AG09319 (cell line): Measurements from ENCODE around the gene APEX2.

Experiments used
- DNase-seq: peaks from one replicate; pipeline ENCODE4 v3.0.0-alpha.2; 2010; ENCODE audit warnings: low read depth; ENCODE audit errors: extremely low read depth
- TF ChIP-seq, protein P1 (sequence below): IDR thresholded peaks from 2 replicates; pipeline ENCODE4 v1.5.1; 2011; ENCODE audit warnings: low read depth, mild to moderate bottlenecking, inconsistent platforms, low read length, moderate library complexity

Gene APEX2

DNA sequence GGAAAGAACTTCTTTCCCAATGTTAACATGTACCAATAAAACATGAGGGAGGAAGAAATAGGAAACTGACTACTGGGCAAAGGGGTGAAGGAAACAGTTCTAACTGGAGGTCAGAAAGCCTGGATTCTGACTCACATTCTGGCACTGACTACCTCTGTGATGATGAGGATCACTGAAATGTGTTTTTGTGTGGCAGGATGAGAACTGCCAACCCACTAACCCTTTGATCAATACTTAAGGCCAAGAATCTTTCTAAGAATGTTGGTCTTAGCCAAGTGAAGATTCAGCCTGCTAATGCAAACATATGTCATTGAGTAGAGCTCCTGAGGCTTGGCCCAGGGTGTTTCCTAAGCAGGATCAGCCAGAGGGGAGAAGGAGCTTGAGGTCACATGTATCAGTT lies 26.0 kb downstream of the APEX2 start:
- no peak for DNase-seq
- TF ChIP-seq, protein P1, sequence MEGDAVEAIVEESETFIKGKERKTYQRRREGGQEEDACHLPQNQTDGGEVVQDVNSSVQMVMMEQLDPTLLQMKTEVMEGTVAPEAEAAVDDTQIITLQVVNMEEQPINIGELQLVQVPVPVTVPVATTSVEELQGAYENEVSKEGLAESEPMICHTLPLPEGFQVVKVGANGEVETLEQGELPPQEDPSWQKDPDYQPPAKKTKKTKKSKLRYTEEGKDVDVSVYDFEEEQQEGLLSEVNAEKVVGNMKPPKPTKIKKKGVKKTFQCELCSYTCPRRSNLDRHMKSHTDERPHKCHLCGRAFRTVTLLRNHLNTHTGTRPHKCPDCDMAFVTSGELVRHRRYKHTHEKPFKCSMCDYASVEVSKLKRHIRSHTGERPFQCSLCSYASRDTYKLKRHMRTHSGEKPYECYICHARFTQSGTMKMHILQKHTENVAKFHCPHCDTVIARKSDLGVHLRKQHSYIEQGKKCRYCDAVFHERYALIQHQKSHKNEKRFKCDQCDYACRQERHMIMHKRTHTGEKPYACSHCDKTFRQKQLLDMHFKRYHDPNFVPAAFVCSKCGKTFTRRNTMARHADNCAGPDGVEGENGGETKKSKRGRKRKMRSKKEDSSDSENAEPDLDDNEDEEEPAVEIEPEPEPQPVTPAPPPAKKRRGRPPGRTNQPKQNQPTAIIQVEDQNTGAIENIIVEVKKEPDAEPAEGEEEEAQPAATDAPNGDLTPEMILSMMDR = no peak

GRCh38 chrX:55026840-55027239 lies 26.7 kb downstream of the APEX2 start:
- DNase-seq = no peak
- TF ChIP-seq, protein P1 = no peak

GRCh38 chrX:55028040-55028439 lies 27.9 kb downstream of the APEX2 start:
- DNase-seq = no peak
- TF ChIP-seq, protein P1 = no peak

GRCh38 chrX:55028611-55029010 lies 28.4 kb downstream of the APEX2 start:
- DNase-seq = no peak
- TF ChIP-seq, protein P1 = no peak

DNA sequence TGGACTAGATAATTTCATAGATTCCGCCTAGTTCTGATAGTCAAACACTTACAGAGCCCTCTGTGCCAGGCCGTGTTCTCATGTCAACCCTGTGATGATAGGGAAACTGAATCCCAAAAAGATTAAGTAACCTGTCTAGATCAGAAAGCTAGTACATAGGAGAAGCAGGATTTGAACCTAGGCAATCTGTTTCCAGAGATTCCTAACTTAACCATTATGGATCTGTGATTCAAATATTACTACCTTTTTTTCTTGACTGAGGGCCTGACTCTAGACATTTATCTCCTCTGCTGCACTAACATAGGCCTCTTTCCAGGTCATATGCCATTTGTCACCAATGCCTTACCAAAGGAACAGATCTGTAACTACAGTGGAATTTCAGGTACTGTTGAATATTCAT lies 29.1 kb downstream of the APEX2 start:
- DNase-seq = no peak
- TF ChIP-seq, protein P1 = no peak

DNA sequence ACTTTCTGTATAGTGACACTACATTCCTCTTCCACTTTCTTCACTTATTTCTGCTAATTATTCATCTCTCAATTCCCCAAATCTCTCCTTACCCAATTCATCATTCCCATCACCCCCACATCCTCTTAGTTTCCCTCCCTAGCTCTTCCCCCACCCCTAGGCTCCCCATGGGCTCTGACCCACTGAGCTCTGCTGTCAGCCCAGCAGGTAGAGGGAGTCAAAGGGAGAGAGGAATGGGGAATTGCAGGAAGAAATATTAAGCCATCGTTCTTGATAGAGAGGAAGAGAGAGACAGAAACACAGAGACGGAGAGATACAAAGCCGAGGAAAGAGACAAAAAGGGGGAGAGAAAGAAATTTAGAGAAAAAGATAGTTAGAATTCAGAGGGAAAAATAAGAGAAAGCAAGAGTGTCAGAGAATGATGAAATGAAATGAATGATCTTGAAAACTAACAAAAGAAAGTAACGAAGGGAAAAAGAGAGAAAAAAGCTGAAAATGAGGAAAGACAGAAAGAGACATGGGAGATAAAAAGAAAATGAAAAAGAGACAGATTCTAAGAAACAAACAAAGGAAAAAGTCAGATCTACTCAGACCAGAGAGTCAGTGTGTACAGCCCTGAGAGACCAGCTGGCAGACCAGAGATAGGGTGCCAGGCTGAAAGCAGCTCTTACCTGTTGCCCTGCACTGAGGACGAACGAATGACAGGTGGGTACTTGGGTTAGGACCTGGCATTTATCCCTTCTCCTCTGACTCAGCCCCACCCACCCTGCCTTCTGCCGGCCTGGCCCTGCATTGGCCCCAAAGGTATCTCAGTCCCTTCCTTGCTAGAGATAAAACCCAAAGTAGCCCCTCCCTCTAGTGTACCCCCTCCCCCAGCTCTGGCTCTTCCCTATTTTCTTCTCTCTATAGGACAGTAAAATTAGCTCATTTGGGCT lies 30.4 kb downstream of the APEX2 start, which contains the start of gene ALAS2:
Gene ALAS2 (minus strand): TSS at position 707 of the 935 bp plus-strand sequence. CDS start 4,977 bp downstream, outside the sequence.
- DNase-seq = no peak
- TF ChIP-seq, protein P1 = no peak

DNA sequence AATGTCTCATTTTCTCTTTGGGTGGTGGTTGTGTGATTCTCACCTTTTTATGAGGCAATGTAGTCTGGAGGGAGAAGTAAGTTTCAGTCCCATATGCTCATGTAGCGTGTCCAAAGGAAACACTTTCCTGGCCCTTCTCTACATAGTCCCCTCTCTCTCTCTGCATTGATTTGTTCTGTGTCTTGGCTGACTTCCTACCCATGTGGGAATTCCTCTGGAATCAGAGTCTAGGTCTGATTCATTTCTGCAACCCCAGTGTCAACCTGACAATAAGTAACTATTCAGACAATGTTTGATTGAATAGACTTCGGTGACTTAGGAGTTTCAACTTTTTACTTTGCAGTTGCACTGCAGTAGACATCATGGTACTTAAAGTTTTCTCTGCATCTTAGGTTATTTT lies 33.3 kb downstream of the APEX2 start:
- TF ChIP-seq, protein P1 = no peak
- no peak for DNase-seq
